GM12878 (cell line): Measurements from ENCODE around the gene AOAH. TPM values are rescaled to one million over a fixed set of nuclear protein-coding genes. Genes with fewer than 3 reads are reported as not detected.

Source experiments
- ATAC-seq: fragments of 200-7000 bp; cut with Tn5 transposase; 3 replicates; pipeline ENCODE4 v1.9.1; 2020; ENCODE audit warnings: mild to moderate bottlenecking, moderate library complexity
- BruUV-seq: library from RNA; stranded (reverse); fragments of 400-500 nt; replicated peaks from 2 replicates; lab custom pipeline; 2021; lab: Mats Ljungman, UMichigan
- CTCF ChIA-PET: fragments of 300-600 bp; sonication (Branson Sonifier 250); formaldehyde crosslinking; extraction: SDS; loops from one replicate; lab custom pipeline; 2021; ENCODE audit warnings: inconsistent platforms; lab: Yijun Ruan, JAX
- POLR2A ChIA-PET: fragments of 350-600 bp; formaldehyde crosslinking; extraction: SDS; loops from one replicate; lab custom pipeline; 2021; ENCODE audit warnings: inconsistent platforms; lab: Charles Lee
- RAD21 ChIA-PET: fragments of 300-600 bp; sonication (Branson Sonifier 250); formaldehyde crosslinking; loops from one replicate; lab custom pipeline; 2023; ENCODE audit warnings: antibody characterized with exemption; ENCODE audit not compliant: unreplicated experiment; lab: Charles Lee
- SMC1A ChIA-PET: fragments of 300-600 bp; sonication (Branson Sonifier 250); formaldehyde crosslinking; loops from one replicate; lab custom pipeline; 2023; ENCODE audit not compliant: unreplicated experiment, uncharacterized antibody; lab: Charles Lee
- DNase-seq: peaks from one replicate; pipeline ENCODE4 v3.0.0-alpha.2; 2011; ENCODE audit warnings: low read depth, low spot score
- FAIRE-seq: peaks from 3 replicates; lab custom pipeline; 2011; peaks lifted over from hg19 to GRCh38; lab: Jason Lieb, UNC
- H2AFZ ChIP-seq: 2 replicates; pipeline ENCODE4 v1.6.0; 2011; ENCODE audit warnings: low read depth, low read length, control low read depth; ENCODE audit not compliant: control insufficient read depth
- H3K27ac ChIP-seq: 2 replicates; pipeline ENCODE4 v1.5.1; 2011; ENCODE audit warnings: control low read depth; ENCODE audit not compliant: control insufficient read depth, insufficient read depth
- H3K27me3 ChIP-seq, 2 experiments: replicated peaks in 1 of 2; 2 replicates each; pipeline versions ENCODE4 v1.6.0 to v1.6.1; 2011; ENCODE audit warnings: low read length in 1 of 2; ENCODE audit not compliant: control insufficient read depth in 2 of 2, insufficient read depth in 2 of 2
- H3K36me3 ChIP-seq, 2 experiments: 2 replicates each; pipeline ENCODE4 v1.5.1; 2011; ENCODE audit warnings: low read length in 1 of 2; ENCODE audit not compliant: control insufficient read depth in 2 of 2, insufficient read depth in 2 of 2
- H3K4me1 ChIP-seq: 2 replicates; pipeline ENCODE4 v1.6.1; 2011; ENCODE audit warnings: mild to moderate bottlenecking, low read length, moderate library complexity, mixed read lengths; ENCODE audit not compliant: control insufficient read depth, insufficient read depth
- H3K4me2 ChIP-seq: 2 replicates; pipeline ENCODE4 v1.6.0; 2011; ENCODE audit warnings: control low read depth; ENCODE audit not compliant: control insufficient read depth, insufficient read depth
- H3K4me3 ChIP-seq: fragments of 200-600 bp; sonication (generic); 2 replicates; pipeline ENCODE4 v1.5.1; 2016
- H3K79me2 ChIP-seq: 2 replicates; pipeline ENCODE4 v1.6.0; 2011; ENCODE audit warnings: low read length; ENCODE audit not compliant: control insufficient read depth, insufficient read depth
- H3K9ac ChIP-seq: 2 replicates; pipeline ENCODE4 v1.8.0; 2011; ENCODE audit warnings: low read length, control low read depth, mixed read lengths; ENCODE audit not compliant: control insufficient read depth, insufficient read depth
- H3K9me3 ChIP-seq: replicated peaks from 3 replicates; pipeline ENCODE4 v1.5.1; 2011; ENCODE audit warnings: mild to moderate bottlenecking, low read length; ENCODE audit not compliant: control insufficient read depth, insufficient read depth
- H4K20me1 ChIP-seq: 2 replicates; pipeline ENCODE4 v1.6.0; 2011; ENCODE audit not compliant: control insufficient read depth, insufficient read depth
- CUX1 ChIP-seq: IDR thresholded peaks from 2 replicates; pipeline ENCODE4 v1.6.1; 2012; ENCODE audit warnings: improper control_type of control experiment, low read depth, low read length; ENCODE audit not compliant: insufficient replicate concordance
- RFX5 ChIP-seq: IDR thresholded peaks from 2 replicates; pipeline ENCODE4 v1.6.1; 2011; ENCODE audit warnings: low read depth, low read length, improper control_type of control experiment
- SIX5 ChIP-seq: IDR thresholded peaks from 2 replicates; pipeline ENCODE4 v1.6.1; 2011; ENCODE audit warnings: mild to moderate bottlenecking, low read depth, low read length, moderate library complexity; ENCODE audit not compliant: severe bottlenecking
- WGBS: methylation state at CpG from one replicate; pipeline ENCODE4 v1.1.6; 2016; ENCODE audit warnings: low lambda C conversion rate; ENCODE audit not compliant: insufficient replicate concordance, insufficient coverage; ENCODE audit errors: missing lambda C conversion rate; 5-methylcytosine and 5-hydroxymethylcytosine counted together
- in situ Hi-C: fragments of 300-500 bp; cut with MboI; formaldehyde crosslinking; loops from 9 replicates; pipeline ENCODE4 v1.14.3; 2018; ENCODE audit warnings: mixed read lengths
- intact Hi-C: fragments of 100-400 bp; cut with micrococcal nuclease; formaldehyde crosslinking; loops from one replicate; pipeline ENCODE4 v1.14.2; 2022; ENCODE audit not compliant: unreplicated experiment
- polyA plus RNA-seq, 11 experiments: library from polyadenylated mRNA; depleted of rRNA in 4 of 11; unstranded in 6 of 11; stranded (reverse) in 5 of 11; fragments of >200 nt; fragmentation: Nextera tagmentation in 4 of 11; fragmentation: Illumina TruSeq in 1 of 11; extraction: Ambion mirVana in 4 of 11; extraction: Trizol in 1 of 11; gene quantifications; 1 replicate in 1 of 11; 2 replicates in 10 of 11; pipeline versions ENCODE4 v1.2.1 to v1.2.3, GENCODE V29; 2011 to 2016; ENCODE audit warnings: inconsistent platforms in 2 of 11, missing spikeins in 2 of 11, low read depth in 1 of 11
- total RNA-seq, 4 experiments: library from RNA; depleted of rRNA in 3 of 4; stranded (reverse); fragments of >200 nt in 3 of 4; fragmentation: Illumina TruSeq in 1 of 4; extraction: Trizol in 1 of 4; gene quantifications; 2 replicates each; pipeline versions ENCODE4 v1.2.1 to v1.2.3, GENCODE V29; 2013 to 2021

Gene AOAH
- total and polyA plus RNA-seq, 10 of the 15 experiments (the other 5 are each of a cell fraction or from before 2014, with no cell fraction given) = 0.32 to 2.8 (median 1.4) TPM

- no peak for ATAC-seq
- FAIRE-seq = no peak
- CTCF ChIA-PET = no interaction called here
These were observed 126.1 kb downstream of the AOAH start for GRCh38 chr7:36598054-36598674.

More at GRCh38 chr7:36598054-36598674, 126.1 kb downstream of the AOAH start:
- no peaks in the 10 kb centered on the region for H3K36me3 ChIP-seq
- TF ChIP-seq SIX5 (no peak), RFX5 (no peak), CUX1 (no peak)
- H3K9ac ChIP-seq = no peak overlapping the region
- H4K20me1 ChIP-seq = no peaks in the 10 kb centered on the region
- no peak for DNase-seq
- no peak overlapping the region for H3K4me2 ChIP-seq
- POLR2A ChIA-PET = no interaction called here
- no TSS peak for BruUV-seq
- no peak overlapping the region for H2AFZ ChIP-seq
- H3K4me3 ChIP-seq = no peak overlapping the region
- no peaks in the 10 kb centered on the region for H3K9me3 ChIP-seq
- H3K27ac ChIP-seq = no peak overlapping the region
- RAD21 ChIA-PET = no interaction called here
- SMC1A ChIA-PET = interaction anchor here (0.6 kb wide), 1 partner anchor 681 kb away, joined by 3 read pairs; no protein-coding TSS in a partner anchor
- no peaks in the 10 kb centered on the region for H3K4me1 ChIP-seq
- WGBS = 38% methylated on average over 3 of the region's 3 CpGs
- in situ Hi-C loops = no loop called here
- no peaks in the 10 kb centered on the region for H3K79me2 ChIP-seq
- H3K27me3 ChIP-seq = no peaks in the 10 kb centered on the region; a peak in 1 of 4 replicates
- intact Hi-C loops = no loop called here
